CD14-positive monocyte (primary cell): Measurements from ENCODE around the gene GK2. TPM values are rescaled to one million over a fixed set of nuclear protein-coding genes. Genes with fewer than 3 reads are reported as not detected.

Source experiments
- DNase-seq, 3 donors: peaks; one replicate each; pipeline ENCODE4 v3.0.0-alpha.2; 2011 to 2022
- H2AFZ ChIP-seq: 2 replicates; pipeline ENCODE4 v1.6.0; 2012; ENCODE audit warnings: mild to moderate bottlenecking, low read depth, low read length, inconsistent platforms; ENCODE audit not compliant: insufficient read depth, poor library complexity, severe bottlenecking
- H3K27ac ChIP-seq, 2 donors: 1 replicate in 1 of 2; 2 replicates in 1 of 2; pipeline ENCODE4 v1.5.1; 2012 to 2013; ENCODE audit warnings: low read length in 2 of 2, control low read depth in 1 of 2, inconsistent platforms in 1 of 2, low read depth in 1 of 2, mild to moderate bottlenecking in 1 of 2
- H3K27me3 ChIP-seq, 2 donors: one replicate each; pipeline versions ENCODE4 v1.6.0 to v1.6.1; 2011 to 2013; ENCODE audit warnings: low read length in 2 of 2; ENCODE audit not compliant: control insufficient read depth in 2 of 2, insufficient read depth in 2 of 2
- H3K36me3 ChIP-seq, 2 donors: replicated peaks in 1 of 2; 1 replicate in 1 of 2; 2 replicates in 1 of 2; pipeline versions ENCODE4 v1.5.1 to v1.6.1; 2012 to 2013; ENCODE audit warnings: low read length in 2 of 2, control low read depth in 1 of 2, inconsistent platforms in 1 of 2, mild to moderate bottlenecking in 1 of 2; ENCODE audit not compliant: insufficient read depth in 2 of 2, control insufficient read depth in 1 of 2
- H3K4me1 ChIP-seq, 2 donors: 1 replicate in 1 of 2; 2 replicates in 1 of 2; pipeline versions ENCODE4 v1.5.1 to v1.6.1; 2012 to 2013; ENCODE audit warnings: low read length in 2 of 2, control low read depth in 1 of 2, inconsistent platforms in 1 of 2, mild to moderate bottlenecking in 1 of 2, moderate library complexity in 1 of 2; ENCODE audit not compliant: insufficient read depth in 2 of 2, control insufficient read depth in 1 of 2
- H3K4me2 ChIP-seq: replicated peaks from 2 replicates; pipeline ENCODE3; 2012; ENCODE audit warnings: low read length, moderate library complexity, mild to moderate bottlenecking; ENCODE audit not compliant: poor library complexity, severe bottlenecking; ENCODE audit errors: extremely low read depth
- H3K4me3 ChIP-seq, 3 experiments: fragments of 200-600 bp in 1 of 3; sonication (generic) in 1 of 3; replicated peaks in 1 of 3; 1 replicate in 2 of 3; 2 replicates in 1 of 3; pipeline ENCODE4 v1.5.1; 2011 to 2013; ENCODE audit warnings: low read length in 3 of 3, mild to moderate bottlenecking in 3 of 3, control low read depth in 2 of 3, low read depth in 2 of 3, inconsistent platforms in 1 of 3, moderate library complexity in 1 of 3
- H3K79me2 ChIP-seq: 2 replicates; pipeline ENCODE4 v1.6.0; 2012; ENCODE audit warnings: mild to moderate bottlenecking, control low read depth, inconsistent platforms, low read length, moderate library complexity; ENCODE audit not compliant: insufficient read depth
- H3K9ac ChIP-seq: 2 replicates; pipeline ENCODE4 v1.6.0; 2017; ENCODE audit warnings: low read length, mild to moderate bottlenecking; ENCODE audit not compliant: insufficient read depth, poor library complexity, severe bottlenecking
- H3K9me3 ChIP-seq, 2 donors: replicated peaks in 1 of 2; 1 replicate in 1 of 2; 2 replicates in 1 of 2; pipeline versions ENCODE4 v1.5.1 to v1.6.1; 2012 to 2013; ENCODE audit warnings: low read length in 2 of 2, control low read depth in 1 of 2; ENCODE audit not compliant: control insufficient read depth in 1 of 2, insufficient read depth in 1 of 2
- H4K20me1 ChIP-seq: 2 replicates; pipeline ENCODE4 v1.6.0; 2012; ENCODE audit warnings: mild to moderate bottlenecking, low read length, control low read depth, moderate library complexity; ENCODE audit not compliant: insufficient read depth
- H3K27ac Mint-ChIP-seq, 7 donors: one replicate each; pipeline ENCODE4 v1.8.0; 2020; ENCODE audit warnings: mild to moderate bottlenecking in 7 of 7, mixed read lengths in 7 of 7, moderate library complexity in 6 of 7, inconsistent platforms in 2 of 7
- H3K27me3 Mint-ChIP-seq, 3 donors: one replicate each; pipeline ENCODE4 v1.8.0; 2021 to 2022; ENCODE audit warnings: low read depth in 3 of 3, mild to moderate bottlenecking in 3 of 3, mixed read lengths in 3 of 3, moderate library complexity in 3 of 3, inconsistent platforms in 1 of 3
- H3K36me3 Mint-ChIP-seq, 2 donors: one replicate each; pipeline ENCODE4 v1.8.0; 2020; ENCODE audit warnings: mixed read lengths in 2 of 2, inconsistent platforms in 1 of 2, mild to moderate bottlenecking in 1 of 2
- H3K4me1 Mint-ChIP-seq: one replicate; pipeline ENCODE4 v1.8.0; 2020; ENCODE audit warnings: mild to moderate bottlenecking, mixed read lengths
- H3K4me3 Mint-ChIP-seq, 2 donors: one replicate each; pipeline ENCODE4 v1.8.0; 2020; ENCODE audit warnings: mild to moderate bottlenecking in 2 of 2, mixed read lengths in 2 of 2, moderate library complexity in 1 of 2
- H3K9me3 Mint-ChIP-seq, 7 donors: one replicate each; pipeline ENCODE4 v1.8.0; 2020 to 2022; ENCODE audit warnings: mixed read lengths in 7 of 7, mild to moderate bottlenecking in 6 of 7, moderate library complexity in 6 of 7, inconsistent platforms in 2 of 7
- CTCF ChIP-seq: fragments of 200-600 bp; IDR thresholded peaks from one replicate; pipeline ENCODE4 v1.8.0; 2022; ENCODE audit warnings: antibody characterized with exemption, mild to moderate bottlenecking
- WGBS: methylation state at CpG from one replicate; pipeline ENCODE4 v1.1.5; 2013; ENCODE audit warnings: missing lambda C conversion rate; ENCODE audit not compliant: insufficient coverage; 5-methylcytosine and 5-hydroxymethylcytosine counted together
- intact Hi-C, 2 donors: fragments of 100-400 bp; cut with micrococcal nuclease; formaldehyde crosslinking; loops; one replicate each; pipeline versions ENCODE4 v1.15.0 to v1.15.1; 2023
- polyA plus RNA-seq, 3 donors: library from polyadenylated mRNA; depleted of rRNA in 1 of 3; unstranded in 2 of 3; stranded (reverse) in 1 of 3; fragments of 300-500 nt in 2 of 3; fragments of >200 nt in 1 of 3; fragmentation: Illumina TruSeq in 2 of 3; gene quantifications; 1 replicate in 2 of 3; 2 replicates in 1 of 3; pipeline ENCODE4 v1.2.3, GENCODE V29; 2012 to 2021

Gene GK2
- polyA plus RNA-seq, 3 donors, result not detected

- Histone ChIP-seq H3K4me2 (no peak overlapping the region), H3K9me3 (no peaks in the 10 kb centered on the region), H2AFZ (no peak overlapping the region), H3K27me3 (no peaks in the 10 kb centered on the region), H3K9ac (no peak overlapping the region), H4K20me1 (no peaks in the 10 kb centered on the region), H3K4me3 (no peak overlapping the region), H3K36me3 (no peaks in the 10 kb centered on the region), H3K27ac (no peak overlapping the region), H3K4me1 (no peaks in the 10 kb centered on the region), H3K79me2 (no peaks in the 10 kb centered on the region)
- DNase-seq, result no peak
- Mint-ChIP-seq H3K27me3 (peaks cover 0 to 2% (median 0%) of the 10 kb centered on the region in 3 donors), H3K9me3 (peaks cover 0 to 3% (median 0%) of the 10 kb centered on the region in 7 donors), H3K27ac (no peak overlapping the region), H3K4me1 (no peaks in the 10 kb centered on the region), H3K36me3 (no peaks in the 10 kb centered on the region), H3K4me3 (no peak overlapping the region)
- no peak for TF ChIP-seq CTCF
- intact Hi-C loops, result no loop called here
- WGBS, result no CpG with 5 or more reads among the region's 3 CpGs
Observed at GRCh38 chr4:79442422-79442821, 34.4 kb upstream of the GK2 start.

- WGBS, result no CpG with 5 or more reads among the region's 1 CpG
- no peaks in the 10 kb centered on the region for H3K4me1 ChIP-seq
- Mint-ChIP-seq H3K4me1 (no peaks in the 10 kb centered on the region), H3K36me3 (no peaks in the 10 kb centered on the region), H3K27me3 (peaks cover 0 to 1% (median 0%) of the 10 kb centered on the region in 3 donors), H3K9me3 (peaks cover 0 to 3% (median 0%) of the 10 kb centered on the region in 7 donors), H3K4me3 (no peak overlapping the region), H3K27ac (no peak overlapping the region)
- H3K4me3 ChIP-seq, result no peak overlapping the region
- H3K27ac ChIP-seq, result no peak overlapping the region
- intact Hi-C loops, result no loop called here
- H3K9ac ChIP-seq, result no peak overlapping the region
- H3K36me3 ChIP-seq, result no peaks in the 10 kb centered on the region
- H3K27me3 ChIP-seq, result no peaks in the 10 kb centered on the region
- no peaks in the 10 kb centered on the region for H3K79me2 ChIP-seq
- no peak overlapping the region for H3K4me2 ChIP-seq
- DNase-seq, result no peak
- no peak overlapping the region for H2AFZ ChIP-seq
- TF ChIP-seq CTCF, result no peak
- no peaks in the 10 kb centered on the region for H4K20me1 ChIP-seq
- no peaks in the 10 kb centered on the region for H3K9me3 ChIP-seq
Observed at GRCh38 chr4:79439489-79439888, 31.5 kb upstream of the GK2 start.
